SU-DHL-6 (cell line): ENCODE measurements around the gene ZBTB37.

Source experiments
- CTCF ChIP-seq: fragments of 200-600 bp; sonication (generic); IDR thresholded peaks from one replicate; pipeline ENCODE4 v1.5.1; 2017; ENCODE audit warnings: antibody characterized with exemption, mild to moderate bottlenecking, low read length, moderate library complexity; ENCODE audit not compliant: insufficient read depth, poor library complexity, severe bottlenecking
- EZH2phosphoT487 ChIP-seq: fragments of 200-600 bp; sonication (generic), shearing (Covaris generic); conservative IDR thresholded peaks from 2 replicates; pipeline ENCODE4 v1.6.1; 2018; ENCODE audit warnings: mild to moderate bottlenecking, antibody characterized with exemption, low read length, moderate library complexity, mixed read lengths

DNA sequence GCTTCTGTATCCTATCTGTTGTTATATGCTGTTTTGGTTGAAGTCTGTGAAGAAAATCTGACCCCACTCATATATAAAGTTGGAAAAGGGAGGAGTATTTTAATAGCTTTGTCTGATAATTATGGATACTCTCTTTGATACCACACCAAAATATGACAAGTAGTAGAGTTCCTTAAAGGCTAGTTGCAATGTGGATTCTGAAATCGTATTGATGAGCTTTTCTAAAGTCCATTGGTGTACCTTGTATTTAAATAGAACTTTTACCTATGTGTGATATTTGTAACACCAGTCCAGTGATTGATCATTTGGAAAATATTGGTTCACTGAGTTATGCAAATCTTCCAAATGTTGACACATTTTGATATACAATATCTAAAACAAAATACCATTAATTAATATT is 8.1 kb upstream of the ZBTB37 start:
- TF ChIP-seq CTCF (no peak), EZH2phosphoT487 (no peak)
